GM18511 (cell line): Measurements from ENCODE around the gene CIT.
A peak's percentile ranks its signal among the peaks of the same experiment; 100 is the strongest.

Source experiments
- ATAC-seq: cut with Tn5 transposase; IDR thresholded peaks from one replicate; pipeline ENCODE4 v1.9.1; 2021; ENCODE audit warnings: mild to moderate bottlenecking, moderate library complexity; ENCODE audit not compliant: unreplicated experiment

CIT gene

DNA sequence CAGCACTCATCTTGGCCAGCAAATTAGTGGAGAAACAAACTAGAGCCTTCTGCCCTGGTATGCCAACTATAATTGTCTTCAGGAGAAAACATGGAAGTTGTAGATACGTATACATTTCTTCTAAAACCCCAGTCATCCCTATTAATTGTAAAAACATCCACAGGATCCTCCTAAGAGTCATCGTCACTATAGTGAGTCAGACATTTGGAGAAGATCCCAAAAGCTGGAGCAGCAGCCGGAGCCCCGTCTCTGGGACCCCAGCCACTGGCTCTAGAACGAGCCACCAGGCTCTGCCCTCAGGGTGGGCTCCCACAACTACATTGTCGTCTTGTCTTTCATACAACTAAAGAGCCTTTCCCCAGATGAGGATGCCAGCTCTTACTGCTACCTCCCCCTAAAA, 193.7 kb downstream of the CIT start:
- ATAC-seq, result no peak

DNA sequence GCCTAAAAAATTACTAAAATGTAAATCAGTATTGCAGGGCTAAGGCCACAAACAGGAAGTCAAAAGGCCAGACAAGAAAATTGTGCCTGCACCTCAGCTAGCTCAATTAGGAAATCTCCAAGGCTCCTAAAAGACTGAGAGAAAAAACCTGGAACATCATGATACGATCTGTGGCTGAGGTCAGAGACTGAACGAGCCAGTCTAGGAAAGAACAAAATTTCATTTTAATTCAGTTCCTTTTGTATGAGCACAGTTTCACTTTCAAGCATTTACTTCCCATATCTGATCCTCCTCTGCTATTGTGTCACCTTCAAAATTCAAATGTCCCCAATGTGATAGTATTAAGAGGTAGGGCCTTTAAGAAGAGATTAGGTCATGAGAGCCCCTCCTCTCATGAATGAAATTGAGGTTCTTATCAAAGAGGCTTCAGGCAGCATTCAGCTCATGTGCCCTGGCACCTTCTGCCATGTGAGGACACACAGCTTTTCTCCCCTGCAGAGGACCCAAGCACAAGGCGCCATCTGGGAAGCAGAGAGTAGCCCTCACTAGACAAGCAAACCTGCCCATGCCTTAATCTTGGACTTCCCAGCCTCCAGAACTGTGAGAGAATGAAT, 194.4 kb downstream of the CIT start:
- peak; percentile 53 for ATAC-seq

DNA sequence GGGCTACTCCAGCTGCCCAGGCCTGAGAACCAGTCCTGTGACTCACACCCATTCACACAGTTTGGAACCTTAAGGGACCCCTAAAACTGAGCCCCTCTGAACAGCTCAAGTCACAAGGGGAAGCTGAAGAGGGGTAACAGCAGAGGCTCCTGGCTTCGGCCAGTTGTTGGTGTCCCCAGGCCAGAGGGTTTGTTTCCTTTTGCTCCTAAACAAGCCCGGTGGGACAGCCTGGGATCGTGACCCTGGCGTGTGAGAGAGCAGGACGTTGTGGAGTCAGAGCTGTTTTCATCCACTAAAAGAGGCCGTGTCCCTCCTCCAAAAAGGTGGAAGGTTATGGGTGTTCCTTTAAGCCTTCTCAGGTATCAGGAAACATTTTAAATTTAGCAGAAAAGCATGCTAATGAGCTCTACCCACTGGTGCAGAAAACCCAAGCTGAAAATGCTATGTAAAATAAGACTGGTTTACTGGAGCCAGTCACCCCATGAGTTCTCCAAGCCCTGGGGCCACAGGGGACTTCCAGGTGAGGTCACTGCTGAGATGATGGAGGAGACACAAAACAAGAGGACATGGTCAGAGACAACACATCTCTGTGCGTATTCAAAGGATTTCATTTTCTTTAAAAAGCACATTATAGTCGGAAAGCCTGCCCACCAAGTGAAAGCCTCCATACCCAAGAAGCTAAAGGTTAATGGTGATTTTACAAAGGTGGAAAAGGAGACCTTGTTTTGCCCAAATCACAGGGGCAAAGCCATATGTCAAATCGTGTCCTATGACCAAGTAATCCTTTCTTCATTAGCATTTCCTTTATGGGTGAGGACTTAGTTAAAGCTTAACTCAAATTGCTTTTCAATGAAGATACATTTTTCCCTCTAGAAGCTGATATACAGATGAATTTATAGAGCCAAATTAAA, 195.1 kb downstream of the CIT start:
- peak; percentile 80 for ATAC-seq

DNA sequence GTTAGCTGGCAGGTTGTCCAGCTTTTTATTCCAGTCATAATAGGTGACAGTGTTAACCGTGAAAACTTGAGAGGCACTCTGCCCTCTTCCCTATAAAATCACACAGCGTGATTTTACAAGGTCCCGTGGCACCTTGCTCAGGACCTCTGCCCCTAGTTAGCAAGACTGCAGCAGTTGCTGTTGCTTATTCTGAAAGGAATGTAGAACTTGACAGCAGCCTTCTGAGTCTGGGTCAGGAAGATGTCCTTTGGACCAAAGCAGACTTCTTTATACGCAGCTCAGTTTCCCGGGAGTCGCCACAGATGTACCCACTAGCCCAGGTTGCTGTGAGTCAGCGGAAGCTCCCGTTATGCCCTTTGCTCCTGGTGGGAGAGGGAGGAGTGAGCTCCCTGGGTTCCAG, 196.0 kb downstream of the CIT start:
- ATAC-seq, result no peak

DNA sequence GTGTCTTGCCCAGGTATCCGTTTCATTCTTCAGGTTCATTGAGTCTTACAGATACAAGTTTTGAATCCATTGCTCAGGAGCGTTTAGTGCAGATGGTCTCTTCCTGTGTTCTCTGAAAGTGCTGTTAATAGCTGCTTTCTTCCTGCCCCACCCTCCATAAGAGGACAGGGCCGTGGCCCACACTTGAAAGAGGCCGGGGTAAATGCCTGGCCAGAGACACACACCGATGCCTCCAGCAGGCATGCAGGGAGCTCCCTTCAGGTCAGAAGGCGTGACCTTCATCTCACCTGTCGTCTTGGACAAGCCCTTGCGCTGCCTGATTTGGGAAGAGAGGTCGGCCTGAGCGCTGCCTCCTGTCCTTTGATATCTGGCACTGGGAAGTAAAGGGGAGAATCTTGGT, 197.6 kb downstream of the CIT start:
- no peak for ATAC-seq

DNA sequence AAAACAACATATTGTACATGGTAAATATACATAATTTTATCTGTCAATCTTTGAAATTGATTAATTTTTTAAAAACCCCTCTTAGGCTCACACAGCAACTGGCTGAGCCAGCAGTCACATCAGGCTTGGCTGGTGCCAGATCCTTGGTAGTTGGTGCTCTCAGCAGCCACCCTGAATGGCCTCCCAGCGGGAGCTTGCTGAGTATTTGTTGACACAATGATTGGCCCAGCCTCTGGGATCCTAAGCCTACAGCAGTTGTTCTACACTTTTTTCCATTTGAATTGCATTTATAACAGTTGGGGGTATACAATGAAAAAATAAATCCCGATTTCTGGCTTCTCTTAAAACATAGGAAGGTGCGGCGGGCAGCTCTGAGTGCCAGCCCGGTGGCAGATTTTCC, 198.0 kb downstream of the CIT start:
- ATAC-seq, result no peak

DNA sequence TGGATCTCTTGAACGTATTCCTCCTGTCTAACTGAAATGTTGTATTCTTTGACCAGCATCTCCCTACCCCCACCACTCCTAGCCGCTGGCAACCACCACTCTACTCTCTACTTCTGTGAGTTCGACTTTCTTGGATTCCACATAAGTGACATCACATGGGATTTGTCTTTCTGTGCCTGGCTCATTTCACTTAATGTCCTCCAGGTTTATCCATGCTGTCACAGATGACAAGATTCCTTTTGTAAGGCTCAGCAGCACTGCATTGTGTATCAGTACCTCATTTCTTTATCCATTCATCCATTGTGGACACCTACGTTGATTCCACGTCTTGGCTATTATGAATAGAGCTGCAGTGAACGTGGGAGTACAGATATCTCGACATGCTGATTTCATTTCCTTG, 198.7 kb downstream of the CIT start:
- ATAC-seq, result no peak

DNA sequence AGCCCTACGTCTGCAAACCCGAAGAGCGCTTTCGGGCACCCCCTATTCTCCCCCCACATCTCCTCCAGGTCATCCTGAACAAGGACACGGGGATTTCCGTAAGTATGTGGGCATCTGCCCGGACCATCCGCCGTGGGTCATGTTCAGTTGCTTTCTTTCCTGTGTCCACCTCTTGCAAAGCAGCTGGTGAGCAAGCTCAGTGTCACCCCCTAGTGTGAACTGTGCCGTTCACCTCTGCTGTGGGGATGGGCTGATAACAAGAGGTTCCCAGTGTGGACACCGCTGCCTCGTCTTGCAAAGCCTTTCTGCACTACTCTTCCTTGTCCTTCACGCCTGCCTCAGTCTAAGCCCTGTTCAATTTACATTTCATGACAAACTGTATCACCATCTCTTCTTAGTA, 200.5 kb downstream of the CIT start:
- no peak for ATAC-seq

DNA sequence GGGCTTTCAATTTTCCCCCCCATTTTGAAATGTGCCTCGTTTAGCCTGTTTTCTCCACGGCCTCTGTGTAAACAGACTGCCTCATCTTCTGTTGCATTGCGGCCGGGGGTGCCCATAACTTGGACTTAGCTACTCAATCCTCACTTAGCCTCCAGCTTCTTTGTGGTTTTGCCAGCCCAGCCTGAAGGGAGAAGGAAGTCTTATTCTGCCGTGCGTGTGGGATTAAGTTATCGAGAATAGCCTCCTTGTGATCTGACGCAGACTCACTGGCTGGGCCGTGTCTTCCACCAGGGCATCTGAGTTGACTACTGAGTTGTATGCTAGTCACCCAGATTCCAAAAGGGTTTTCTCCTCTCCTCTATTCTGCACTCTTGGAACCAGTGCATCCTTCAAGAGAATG, 201.1 kb downstream of the CIT start:
- ATAC-seq, result no peak

DNA sequence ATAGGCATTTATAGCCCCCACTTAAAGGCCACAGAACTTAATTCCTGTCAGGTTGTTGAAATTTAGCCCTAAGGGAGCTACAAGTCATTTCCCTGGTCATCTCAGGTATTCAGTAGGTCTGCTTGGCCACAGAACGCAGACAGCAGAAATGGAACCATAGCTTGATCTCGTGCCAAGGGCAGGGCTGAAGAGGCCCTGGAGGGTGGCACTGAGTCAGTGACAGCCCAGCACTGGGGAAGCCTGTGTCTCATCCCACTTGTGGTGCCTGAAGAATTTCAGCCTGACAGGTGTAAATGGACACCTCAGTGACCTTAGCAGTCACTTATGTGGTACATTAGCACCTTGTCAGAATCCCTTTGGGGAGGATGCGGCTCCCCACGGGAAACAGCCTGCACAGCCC, 202.6 kb downstream of the CIT start:
- no peak for ATAC-seq

DNA sequence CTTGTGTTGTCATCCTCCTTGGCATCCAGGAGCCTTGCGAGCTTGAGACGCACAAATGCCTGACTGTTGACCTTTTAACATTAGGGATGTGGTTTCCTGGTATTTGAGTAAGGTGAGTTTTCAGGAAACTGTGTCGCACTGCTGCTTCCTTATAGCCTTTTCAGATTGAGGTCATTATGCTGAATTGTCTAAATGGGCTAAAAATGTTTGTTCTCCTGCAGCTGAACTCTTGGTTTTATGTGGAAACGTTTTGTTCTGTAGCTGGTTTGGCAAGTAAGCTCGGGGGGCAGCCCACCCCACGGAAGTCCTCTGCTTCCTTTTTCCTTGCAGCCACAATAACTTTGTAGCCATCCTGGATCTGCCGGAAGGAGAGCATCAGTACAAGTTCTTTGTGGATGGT, 203.5 kb downstream of the CIT start:
- no peak for ATAC-seq

DNA sequence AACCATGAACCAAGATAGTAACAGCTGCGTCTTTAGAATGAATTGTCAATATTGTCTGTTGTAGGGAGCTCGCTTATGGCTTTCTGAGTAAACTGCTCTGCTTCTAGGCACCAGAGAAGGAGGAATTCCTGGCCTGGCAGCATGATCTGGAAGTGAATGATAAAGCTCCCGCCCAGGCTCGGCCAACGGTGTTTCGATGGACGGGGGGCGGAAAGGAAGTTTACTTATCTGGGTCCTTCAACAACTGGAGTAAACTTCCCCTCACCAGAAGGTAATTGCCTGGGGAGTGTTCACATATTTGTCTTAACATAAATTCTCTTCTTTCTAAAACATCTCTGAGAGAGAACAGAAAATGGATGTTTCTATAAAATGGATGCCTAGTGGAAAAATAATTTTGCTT, 204.9 kb downstream of the CIT start:
- ATAC-seq, result no peak

DNA sequence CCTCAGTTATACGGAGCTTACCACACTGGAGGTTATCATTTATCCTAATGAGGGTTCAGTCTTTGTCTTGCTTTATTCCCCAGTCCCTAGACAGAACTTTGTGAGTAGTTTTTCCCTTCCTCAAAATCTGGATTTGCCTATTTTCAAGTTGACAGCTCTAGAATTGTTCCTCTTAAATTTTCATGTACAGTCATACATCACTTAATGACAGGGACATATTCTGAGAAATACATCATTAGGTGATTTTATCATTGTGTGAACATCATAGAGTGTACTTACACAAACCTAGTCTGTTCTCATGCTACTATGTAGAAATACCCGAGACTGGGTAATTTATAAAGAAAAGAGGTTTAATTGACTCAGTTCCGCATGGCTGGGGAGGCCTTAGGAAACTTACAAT, 206.1 kb downstream of the CIT start:
- ATAC-seq, result no peak

DNA sequence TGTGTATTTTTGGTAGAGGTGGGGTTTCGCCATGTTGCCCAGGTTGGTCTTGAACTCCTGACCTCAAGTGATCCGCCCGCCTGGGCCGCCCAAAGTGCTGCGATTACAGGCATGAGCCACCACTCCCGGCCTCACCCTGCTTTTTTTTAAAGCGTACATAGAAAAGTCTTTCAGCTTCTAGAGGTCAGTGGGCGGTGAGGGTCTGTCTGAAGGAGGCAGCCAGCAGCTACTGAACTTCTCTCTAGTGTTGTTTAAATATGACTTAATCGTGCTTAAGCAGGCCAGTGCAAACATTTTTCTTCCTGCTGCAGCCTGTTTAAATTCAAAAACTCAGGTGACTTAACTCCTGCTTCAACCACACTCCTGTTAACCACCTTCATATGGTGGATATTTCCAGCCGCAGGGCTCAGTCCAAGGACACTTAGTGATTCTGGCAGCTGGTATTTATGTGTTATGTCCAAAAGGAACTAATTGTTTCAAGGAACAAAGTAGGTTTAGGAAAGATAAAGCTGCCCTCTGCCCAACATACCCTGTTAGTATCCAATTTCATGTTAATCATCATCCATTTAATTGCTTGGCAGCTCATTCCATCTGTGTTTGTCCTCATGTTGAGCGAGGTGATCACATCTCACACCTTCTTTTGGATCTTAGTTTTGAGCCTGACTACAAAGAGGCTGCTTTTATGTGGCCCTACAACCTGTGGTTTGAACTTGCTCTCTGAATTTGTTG, 207.2 kb downstream of the CIT start:
- no peak for ATAC-seq

DNA sequence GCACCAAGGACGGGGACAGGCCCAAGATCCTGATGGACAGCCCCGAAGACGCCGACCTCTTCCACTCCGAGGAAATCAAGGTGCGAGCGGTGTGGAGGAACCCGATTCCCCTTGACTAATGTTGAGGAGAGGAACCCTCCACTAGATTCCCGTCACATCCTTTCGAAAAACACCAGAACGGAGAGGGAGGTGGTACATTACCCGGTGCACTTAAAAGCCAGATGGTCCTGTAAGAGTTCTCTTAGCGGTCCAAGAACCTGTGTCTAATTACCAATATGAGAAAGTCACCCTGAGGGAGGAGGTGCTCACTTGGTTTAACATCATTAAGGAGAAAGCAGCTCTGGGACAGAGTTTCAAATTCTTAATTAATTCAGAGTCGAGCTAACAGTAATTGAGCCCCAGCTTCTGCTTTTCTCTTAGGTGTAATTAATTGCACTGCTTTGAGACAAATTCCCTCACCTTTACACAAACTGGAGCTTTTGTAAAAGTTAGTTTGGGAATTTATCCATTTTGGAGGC, 208.7 kb downstream of the CIT start:
- no peak for ATAC-seq

DNA sequence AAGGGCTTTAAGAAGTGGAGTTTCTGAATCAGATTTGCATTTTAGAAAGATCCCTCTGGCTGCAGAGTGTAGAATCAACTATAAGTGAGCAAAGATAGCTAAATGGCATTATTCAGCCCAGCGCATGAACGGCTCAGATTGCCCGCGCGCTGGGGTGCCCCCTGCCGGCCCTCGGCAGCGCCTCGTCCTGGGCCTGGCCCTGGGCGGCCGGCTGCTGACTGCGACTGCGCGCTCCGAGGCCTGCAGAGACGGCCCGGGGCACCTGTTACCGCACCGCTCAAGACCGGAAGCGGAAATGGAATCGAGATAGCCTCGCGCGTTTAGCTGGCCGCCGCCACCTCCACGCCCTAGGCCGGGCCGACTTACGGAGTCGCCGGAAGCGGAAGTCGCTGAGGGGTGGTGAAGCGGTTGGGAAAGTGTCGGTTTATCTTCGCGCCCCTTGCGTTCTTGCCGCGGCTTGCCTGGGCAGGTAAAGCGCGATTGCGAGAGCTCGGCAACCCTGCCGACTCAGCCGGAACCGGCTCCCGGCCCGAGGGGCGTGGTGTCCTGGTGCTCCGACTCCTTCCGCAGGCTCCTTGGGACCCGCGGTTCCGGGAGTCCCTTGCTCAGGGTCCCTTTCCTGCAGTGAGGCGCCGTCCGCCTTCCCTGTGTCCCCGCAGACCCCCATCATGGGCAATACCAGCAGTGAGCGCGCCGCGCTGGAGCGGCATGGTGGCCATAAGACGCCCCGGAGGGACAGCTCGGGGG, 209.4 kb downstream of the CIT start, which contains the start of gene PRKAB1:
PRKAB1 (plus strand) TSS at position 557 of the 747 bp plus-strand sequence; CDS start at position 669, 112 bp downstream.
- ATAC-seq, result peak; percentile 96

DNA sequence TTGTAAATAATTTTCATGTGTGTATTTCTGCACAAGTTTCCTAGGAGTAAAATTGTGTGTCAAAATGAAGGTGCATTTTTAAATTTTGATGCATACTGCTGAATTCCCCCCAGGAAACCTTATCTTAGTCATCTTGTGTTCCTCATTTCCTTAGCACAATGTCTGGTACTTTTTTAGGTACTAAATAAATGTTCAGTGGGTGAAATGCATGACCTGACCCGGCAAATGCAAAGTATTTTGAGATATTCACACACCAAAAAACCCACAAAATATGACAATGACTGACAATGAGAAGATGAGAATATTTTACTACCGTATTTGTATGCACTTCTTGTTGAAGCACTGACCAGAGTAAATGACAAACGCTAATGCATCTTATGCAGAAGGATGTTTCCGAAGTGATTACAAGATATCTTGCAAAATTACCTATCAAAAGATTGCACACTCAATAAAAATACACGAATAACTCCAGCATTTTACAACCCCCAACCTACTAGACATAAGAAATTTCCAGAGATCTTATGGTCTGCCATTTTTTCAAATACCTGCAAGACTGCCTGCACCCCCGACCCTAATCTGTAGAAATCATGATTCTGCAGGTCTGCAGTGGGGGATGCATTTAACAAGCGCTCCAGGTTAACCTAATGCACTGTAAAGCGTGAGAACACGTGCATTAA, 210.1 kb downstream of the CIT start:
- peak; percentile 17 for ATAC-seq

DNA sequence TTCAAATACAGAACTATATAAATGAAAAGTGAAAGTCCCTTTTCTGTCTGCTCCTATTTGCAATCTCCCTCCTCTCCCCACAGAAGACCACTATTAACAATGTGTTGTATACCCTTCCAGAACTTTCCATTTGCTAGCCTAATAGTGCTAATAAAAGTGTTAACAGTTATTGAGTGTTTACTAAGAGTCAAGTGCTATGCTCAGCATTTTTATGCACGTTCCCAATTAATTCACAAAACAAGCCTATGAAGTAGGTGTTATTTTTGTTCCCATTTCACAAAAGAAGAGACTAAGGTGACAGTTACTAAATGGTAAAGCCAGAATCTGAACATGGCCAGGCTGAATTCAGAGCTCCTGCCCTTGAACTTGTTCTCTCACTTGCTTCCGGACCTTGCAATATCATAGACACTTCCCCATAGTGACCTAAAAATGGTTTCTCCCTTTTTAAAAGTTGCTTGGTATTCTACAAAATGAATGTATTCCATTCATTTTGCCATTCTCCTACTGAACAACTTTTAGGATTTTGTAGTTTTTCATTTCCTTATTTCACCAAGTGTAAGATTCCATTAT, 210.8 kb downstream of the CIT start:
- no peak for ATAC-seq

DNA sequence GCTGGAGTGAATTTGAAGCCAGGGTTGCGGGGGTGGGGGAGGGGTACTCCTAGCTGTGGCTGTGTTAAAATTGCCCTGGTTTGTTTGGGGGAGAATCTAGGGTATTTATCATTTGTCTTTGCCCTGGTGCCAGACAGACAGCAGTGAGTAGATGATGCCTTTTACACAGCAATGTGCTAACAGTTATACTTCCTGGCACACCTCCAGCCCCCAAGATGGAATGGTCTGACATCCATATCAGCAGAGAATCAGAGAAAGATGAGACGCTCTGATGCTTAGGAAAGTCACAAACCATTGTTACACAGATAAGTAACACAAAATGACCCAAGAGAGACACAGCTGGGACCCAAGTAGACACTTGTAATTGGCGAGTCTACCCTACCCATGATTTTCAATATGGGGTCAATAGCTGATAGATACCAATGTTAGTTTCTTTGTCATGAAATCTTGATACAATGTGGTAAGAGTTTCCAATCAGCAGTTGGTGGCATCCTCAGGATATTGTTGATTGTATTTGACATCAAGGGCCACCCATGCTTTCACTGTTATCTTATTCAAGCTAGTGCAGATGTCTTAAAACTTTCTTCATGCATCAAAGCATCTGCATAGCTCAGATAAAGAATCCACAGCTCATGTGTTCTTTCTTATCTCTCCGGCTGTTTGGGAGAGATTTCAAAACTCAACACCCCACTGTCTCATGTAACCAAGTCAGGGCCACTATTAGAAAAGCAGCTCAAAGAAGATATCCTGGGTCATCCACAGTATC, 211.8 kb downstream of the CIT start:
- ATAC-seq, result no peak
